Measurements from ENCODE around the gene RNFT2.

- TF ChIP-seq, protein P1, sequence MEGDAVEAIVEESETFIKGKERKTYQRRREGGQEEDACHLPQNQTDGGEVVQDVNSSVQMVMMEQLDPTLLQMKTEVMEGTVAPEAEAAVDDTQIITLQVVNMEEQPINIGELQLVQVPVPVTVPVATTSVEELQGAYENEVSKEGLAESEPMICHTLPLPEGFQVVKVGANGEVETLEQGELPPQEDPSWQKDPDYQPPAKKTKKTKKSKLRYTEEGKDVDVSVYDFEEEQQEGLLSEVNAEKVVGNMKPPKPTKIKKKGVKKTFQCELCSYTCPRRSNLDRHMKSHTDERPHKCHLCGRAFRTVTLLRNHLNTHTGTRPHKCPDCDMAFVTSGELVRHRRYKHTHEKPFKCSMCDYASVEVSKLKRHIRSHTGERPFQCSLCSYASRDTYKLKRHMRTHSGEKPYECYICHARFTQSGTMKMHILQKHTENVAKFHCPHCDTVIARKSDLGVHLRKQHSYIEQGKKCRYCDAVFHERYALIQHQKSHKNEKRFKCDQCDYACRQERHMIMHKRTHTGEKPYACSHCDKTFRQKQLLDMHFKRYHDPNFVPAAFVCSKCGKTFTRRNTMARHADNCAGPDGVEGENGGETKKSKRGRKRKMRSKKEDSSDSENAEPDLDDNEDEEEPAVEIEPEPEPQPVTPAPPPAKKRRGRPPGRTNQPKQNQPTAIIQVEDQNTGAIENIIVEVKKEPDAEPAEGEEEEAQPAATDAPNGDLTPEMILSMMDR (IDR thresholded peaks at IDR 0.05 in 4 of 5, conservative IDR thresholded peaks at IDR 0.05 in 1 of 5), result no peak
- no peak for TF ChIP-seq POLR2A (IDR thresholded peaks at IDR 0.05)
Measured at GRCh38 chr12:116766746-116767145, 28.6 kb downstream of the RNFT2 start.
